K562 (cell line): ENCODE results near the gene NLRP9. TPM values are rescaled to one million over a fixed set of nuclear protein-coding genes. Genes with fewer than 3 reads are reported as not detected.

ENCODE experiments used
- ATAC-seq: fragments of 200-7000 bp; cut with Tn5 transposase; 3 replicates; pipeline ENCODE4 v1.9.1; 2020; ENCODE audit warnings: moderate library complexity
- BruUV-seq: library from RNA; stranded (reverse); fragments of 400-500 nt; replicated peaks from 2 replicates; lab custom pipeline; 2021; lab: Mats Ljungman, UMichigan
- CTCF ChIA-PET: fragments of 300-600 bp; formaldehyde crosslinking; extraction: SDS; loops from one replicate; lab custom pipeline; 2021; ENCODE audit warnings: low intra/inter-chr PET ratio; lab: Yijun Ruan, JAX
- POLR2A ChIA-PET: fragments of 300-600, 350-650 bp; sonication (Branson Sonifier 250); formaldehyde crosslinking; extraction: SDS; loops from one replicate; lab custom pipeline; 2021; ENCODE audit warnings: antibody characterized with exemption, inconsistent platforms; lab: Yijun Ruan, JAX
- DNase-seq, 4 experiments: peaks; one replicate each; pipeline versions ENCODE4 v3.0.0 to v3.0.0-alpha.2; 2011 to 2018; ENCODE audit warnings: low spot score in 3 of 4, mixed read lengths in 3 of 4; ENCODE audit errors: extremely low read depth in 1 of 4
- FAIRE-seq: peaks from 2 replicates; lab custom pipeline; 2011; peaks lifted over from hg19 to GRCh38; lab: Jason Lieb, UNC
- H2AFZ ChIP-seq: 2 replicates; pipeline ENCODE4 v1.6.0; 2011; ENCODE audit warnings: low read depth, low read length, control low read depth, inconsistent platforms
- H3K27ac ChIP-seq: fragments of 200-600 bp; 3 replicates; pipeline ENCODE4 v1.8.0; 2011; ENCODE audit warnings: low read depth, mild to moderate bottlenecking, control low read depth, inconsistent platforms, low read length, moderate library complexity, mixed read lengths; ENCODE audit errors: extremely low read depth
- H3K27me3 ChIP-seq, 2 experiments: fragments of 300-600 bp in 1 of 2; 2 replicates in 1 of 2; 3 replicates in 1 of 2; pipeline versions ENCODE4 v1.6.0 to v1.8.0; 2011; ENCODE audit warnings: inconsistent platforms in 2 of 2, low read length in 2 of 2, mild to moderate bottlenecking in 1 of 2, mixed read lengths in 1 of 2, moderate library complexity in 1 of 2; ENCODE audit not compliant: control insufficient read depth in 2 of 2, insufficient read depth in 2 of 2
- H3K36me3 ChIP-seq: fragments of 300-600 bp; 3 replicates; pipeline ENCODE4 v1.8.0; 2011; ENCODE audit warnings: mild to moderate bottlenecking, low read length, inconsistent platforms; ENCODE audit not compliant: control insufficient read depth, insufficient read depth
- H3K4me1 ChIP-seq, 2 experiments: fragments of 200-600 bp in 1 of 2; replicated peaks in 1 of 2; 2 replicates in 1 of 2; 3 replicates in 1 of 2; pipeline versions ENCODE4 v1.5.1 to v1.8.0; 2011; ENCODE audit warnings: inconsistent platforms in 2 of 2, low read length in 2 of 2, mild to moderate bottlenecking in 1 of 2, mixed read lengths in 1 of 2, moderate library complexity in 1 of 2; ENCODE audit not compliant: control insufficient read depth in 2 of 2, insufficient read depth in 2 of 2
- H3K4me2 ChIP-seq: 2 replicates; pipeline ENCODE4 v1.6.1; 2011; ENCODE audit warnings: low read length, control low read depth, inconsistent platforms, mixed read lengths; ENCODE audit not compliant: insufficient read depth
- H3K4me3 ChIP-seq: fragments of 200-600 bp; sonication (generic), shearing (Covaris generic); 2 replicates; pipeline ENCODE4 v1.5.1; 2016; ENCODE audit warnings: control low read depth, inconsistent platforms
- H3K79me2 ChIP-seq: fragments of 200-600 bp; 3 replicates; pipeline ENCODE4 v1.8.0; 2011; ENCODE audit warnings: low read length, inconsistent platforms; ENCODE audit not compliant: control insufficient read depth, insufficient read depth
- H3K9ac ChIP-seq, 2 experiments: 2 replicates each; pipeline versions ENCODE4 v1.6.0 to v1.6.1; 2011; ENCODE audit warnings: low read depth in 2 of 2, low read length in 2 of 2, control low read depth in 1 of 2, inconsistent platforms in 1 of 2, mild to moderate bottlenecking in 1 of 2, mixed read lengths in 1 of 2; ENCODE audit not compliant: insufficient read depth in 1 of 2
- H3K9me1 ChIP-seq: one replicate; pipeline ENCODE4 v1.6.0; 2011; ENCODE audit warnings: inconsistent platforms, mild to moderate bottlenecking, low read length, moderate library complexity; ENCODE audit not compliant: control insufficient read depth, insufficient read depth
- H3K9me3 ChIP-seq: replicated peaks from 2 replicates; pipeline ENCODE4 v1.5.1; 2011; ENCODE audit warnings: low read depth, low read length, inconsistent platforms; ENCODE audit not compliant: control insufficient read depth, insufficient read depth
- H4K20me1 ChIP-seq: replicated peaks from 2 replicates; pipeline ENCODE4 v1.6.1; 2011; ENCODE audit warnings: low read length, inconsistent platforms, mixed read lengths; ENCODE audit not compliant: control insufficient read depth, insufficient read depth
- HNRNPL ChIP-seq: fragments of 200-400 bp; formaldehyde crosslinking; IDR thresholded peaks from 2 replicates; pipeline ENCODE4 v1.6.1; 2017; ENCODE audit warnings: low read depth, mild to moderate bottlenecking, low read length
- LEF1 ChIP-seq: fragments of 450-650 bp; IDR thresholded peaks from 2 replicates; pipeline ENCODE4 v1.6.1; 2016; ENCODE audit warnings: mild to moderate bottlenecking
- POLR2G ChIP-seq: fragments of 200-400 bp; formaldehyde crosslinking; IDR thresholded peaks from 2 replicates; pipeline ENCODE4 v1.6.1; 2017; ENCODE audit warnings: low read depth, mild to moderate bottlenecking, antibody characterized with exemption, low read length, moderate library complexity
- RBFOX2 ChIP-seq: fragments of 200-400 bp; formaldehyde crosslinking; IDR thresholded peaks from 2 replicates; pipeline ENCODE4 v1.6.1; 2017; ENCODE audit warnings: low read depth, mild to moderate bottlenecking, low read length, moderate library complexity
- SNRNP70 ChIP-seq: fragments of 200-400 bp; formaldehyde crosslinking; optimal IDR thresholded peaks from 2 replicates; pipeline ENCODE3; 2017; ENCODE audit warnings: low read depth, low read length
- WGBS: fragments of 100-300 bp; shearing (Covaris generic); methylation state at CpG from one replicate; pipeline ENCODE4 v1.1.6; 2016; ENCODE audit warnings: low coverage, mixed read lengths; ENCODE audit not compliant: insufficient coverage; ENCODE audit errors: missing lambda C conversion rate; 5-methylcytosine and 5-hydroxymethylcytosine counted together
- in situ Hi-C: fragments of 300-500 bp; cut with MboI; formaldehyde crosslinking; loops from 4 replicates; pipeline ENCODE4 v1.15.0; 2018; ENCODE audit warnings: inconsistent platforms, mixed read lengths
- intact Hi-C: fragments of 100-400 bp; cut with micrococcal nuclease; formaldehyde crosslinking; loops from 2 replicates; pipeline ENCODE4 v1.14.2; 2022
- polyA plus RNA-seq, 8 experiments: library from polyadenylated mRNA; depleted of rRNA in 4 of 8; stranded (reverse) in 5 of 8; unstranded in 3 of 8; fragments of >200 nt; fragmentation: Nextera tagmentation in 2 of 8; fragmentation: Illumina TruSeq in 1 of 8; extraction: Ambion mirVana in 2 of 8; extraction: Trizol in 1 of 8; gene quantifications; 2 replicates each; pipeline versions ENCODE4 v1.2.1 to v1.2.3, GENCODE V29; 2011 to 2014; ENCODE audit warnings: inconsistent platforms in 1 of 8, missing spikeins in 1 of 8
- total RNA-seq, 7 experiments: library from RNA; depleted of rRNA in 6 of 7; stranded (reverse); fragments of >200 nt in 6 of 7; fragmentation: Illumina TruSeq in 2 of 7; extraction: Trizol in 2 of 7; gene quantifications; 2 replicates each; pipeline versions ENCODE4 v1.2.1 to v1.2.3, GENCODE V29; 2011 to 2021; ENCODE audit warnings: low replicate concordance in 1 of 7
- TF ChIP-seq, protein P1 (sequence below): IDR thresholded peaks from 2 replicates; pipeline ENCODE4 v1.6.1; 2014; ENCODE audit warnings: antibody characterized with exemption

Gene NLRP9
- total and polyA plus RNA-seq, 9 of the 15 experiments (the other 6 are each of a cell fraction or from before 2014, with no cell fraction given), result not detected

DNA sequence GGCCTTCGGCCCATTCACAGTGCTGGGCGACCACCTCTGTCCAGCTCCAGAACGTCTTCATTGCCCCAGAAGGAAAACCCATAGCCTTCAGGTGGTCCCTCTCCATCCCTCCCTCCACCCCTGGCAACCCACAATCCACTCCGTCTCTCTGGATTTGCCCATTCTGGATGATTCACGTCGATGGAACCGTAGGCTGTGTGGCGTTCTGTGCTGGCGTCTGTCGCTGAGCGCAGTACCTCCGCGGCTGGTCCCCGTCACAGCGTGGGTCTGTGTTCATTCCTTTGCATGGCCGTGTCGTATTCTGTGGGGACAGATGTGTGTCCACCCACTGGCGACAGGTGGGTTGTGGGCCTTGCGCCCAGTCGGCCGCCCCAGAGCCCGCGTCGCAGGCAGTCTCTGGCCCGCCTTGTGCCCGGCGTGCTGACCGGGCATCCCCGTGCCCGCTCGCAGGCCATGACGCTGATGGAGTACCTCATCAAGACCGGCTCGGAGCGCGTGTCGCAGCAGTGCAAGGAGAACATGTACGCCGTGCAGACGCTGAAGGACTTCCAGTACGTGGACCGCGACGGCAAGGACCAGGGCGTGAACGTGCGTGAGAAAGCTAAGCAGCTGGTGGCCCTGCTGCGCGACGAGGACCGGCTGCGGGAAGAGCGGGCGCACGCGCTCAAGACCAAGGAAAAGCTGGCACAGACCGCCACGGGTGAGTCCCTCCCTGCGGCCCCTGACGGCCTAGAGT, 53.1 kb downstream of the NLRP9 start:
- Histone ChIP-seq H4K20me1 (peaks cover 43% of the 10 kb centered on the region), H3K4me1 (peaks cover 0 to 53% of the 10 kb centered on the region in 2 experiments; a peak in 3 of 5 replicates), H2AFZ (no peak overlapping the region), H3K9ac (peak overlapping the region in 1 of 2 experiments; percentile 45; a peak in 1 of 4 replicates), H3K79me2 (peaks cover 39% of the 10 kb centered on the region), H3K36me3 (peaks cover 86% of the 10 kb centered on the region; the same call in 2 of the 3 replicates), H3K9me3 (no peaks in the 10 kb centered on the region), H3K27ac (no peak overlapping the region), H3K4me3 (no peak overlapping the region), H3K27me3 (no peaks in the 10 kb centered on the region), H3K4me2 (no peak overlapping the region), H3K9me1 (no peaks in the 10 kb centered on the region)
- ChIA-PET CTCF (no interaction called here), POLR2A (interaction anchor here (0.5 kb wide), 1 partner anchor 45 kb away, joined by 5 read pairs; no protein-coding TSS in a partner anchor)
- intact Hi-C loops (no loop called here), in situ Hi-C loops (no loop called here)
- no peak for DNase-seq
- TF ChIP-seq HNRNPL (0 out of 2 replicates have a peak, but pooled peaks have one; percentile 30), RBFOX2 (peak; percentile 54), POLR2G (peak; percentile 62), SNRNP70 (no peak), LEF1 (no peak)
- TF ChIP-seq, protein P1, sequence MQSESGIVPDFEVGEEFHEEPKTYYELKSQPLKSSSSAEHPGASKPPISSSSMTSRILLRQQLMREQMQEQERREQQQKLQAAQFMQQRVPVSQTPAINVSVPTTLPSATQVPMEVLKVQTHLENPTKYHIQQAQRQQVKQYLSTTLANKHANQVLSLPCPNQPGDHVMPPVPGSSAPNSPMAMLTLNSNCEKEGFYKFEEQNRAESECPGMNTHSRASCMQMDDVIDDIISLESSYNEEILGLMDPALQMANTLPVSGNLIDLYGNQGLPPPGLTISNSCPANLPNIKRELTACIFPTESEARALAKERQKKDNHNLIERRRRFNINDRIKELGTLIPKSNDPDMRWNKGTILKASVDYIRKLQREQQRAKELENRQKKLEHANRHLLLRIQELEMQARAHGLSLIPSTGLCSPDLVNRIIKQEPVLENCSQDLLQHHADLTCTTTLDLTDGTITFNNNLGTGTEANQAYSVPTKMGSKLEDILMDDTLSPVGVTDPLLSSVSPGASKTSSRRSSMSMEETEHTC, result no peak
- no peak for ATAC-seq
- BruUV-seq, result no TSS peak
- no peak for FAIRE-seq
- WGBS, result 96% methylated on average over 30 of the region's 60 CpGs
